K562 (cell line): Measurements from ENCODE around the gene MCM7. TPM values are rescaled to one million over a fixed set of nuclear protein-coding genes. Genes with fewer than 3 reads are reported as not detected.

ENCODE experiments used
- ATAC-seq: fragments of 200-7000 bp; cut with Tn5 transposase; 3 replicates; pipeline ENCODE4 v1.9.1; 2020; ENCODE audit warnings: moderate library complexity
- BruUV-seq: library from RNA; stranded (reverse); fragments of 400-500 nt; replicated peaks from 2 replicates; lab custom pipeline; 2021; lab: Mats Ljungman, UMichigan
- CTCF ChIA-PET: fragments of 300-600 bp; formaldehyde crosslinking; extraction: SDS; loops from one replicate; lab custom pipeline; 2021; ENCODE audit warnings: low intra/inter-chr PET ratio; lab: Yijun Ruan, JAX
- POLR2A ChIA-PET: fragments of 300-600, 350-650 bp; sonication (Branson Sonifier 250); formaldehyde crosslinking; extraction: SDS; loops from one replicate; lab custom pipeline; 2021; ENCODE audit warnings: antibody characterized with exemption, inconsistent platforms; lab: Yijun Ruan, JAX
- DNase-seq, 4 experiments: peaks; one replicate each; pipeline versions ENCODE4 v3.0.0 to v3.0.0-alpha.2; 2011 to 2018; ENCODE audit warnings: low spot score in 3 of 4, mixed read lengths in 3 of 4; ENCODE audit errors: extremely low read depth in 1 of 4
- FAIRE-seq: peaks from 2 replicates; lab custom pipeline; 2011; peaks lifted over from hg19 to GRCh38; lab: Jason Lieb, UNC
- H2AFZ ChIP-seq: 2 replicates; pipeline ENCODE4 v1.6.0; 2011; ENCODE audit warnings: low read depth, low read length, control low read depth, inconsistent platforms
- H3K27ac ChIP-seq: fragments of 200-600 bp; 3 replicates; pipeline ENCODE4 v1.8.0; 2011; ENCODE audit warnings: low read depth, mild to moderate bottlenecking, control low read depth, inconsistent platforms, low read length, moderate library complexity, mixed read lengths; ENCODE audit errors: extremely low read depth
- H3K27me3 ChIP-seq, 2 experiments: fragments of 300-600 bp in 1 of 2; 2 replicates in 1 of 2; 3 replicates in 1 of 2; pipeline versions ENCODE4 v1.6.0 to v1.8.0; 2011; ENCODE audit warnings: inconsistent platforms in 2 of 2, low read length in 2 of 2, mild to moderate bottlenecking in 1 of 2, mixed read lengths in 1 of 2, moderate library complexity in 1 of 2; ENCODE audit not compliant: control insufficient read depth in 2 of 2, insufficient read depth in 2 of 2
- H3K36me3 ChIP-seq: fragments of 300-600 bp; 3 replicates; pipeline ENCODE4 v1.8.0; 2011; ENCODE audit warnings: mild to moderate bottlenecking, low read length, inconsistent platforms; ENCODE audit not compliant: control insufficient read depth, insufficient read depth
- H3K4me1 ChIP-seq, 2 experiments: fragments of 200-600 bp in 1 of 2; replicated peaks in 1 of 2; 2 replicates in 1 of 2; 3 replicates in 1 of 2; pipeline versions ENCODE4 v1.5.1 to v1.8.0; 2011; ENCODE audit warnings: inconsistent platforms in 2 of 2, low read length in 2 of 2, mild to moderate bottlenecking in 1 of 2, mixed read lengths in 1 of 2, moderate library complexity in 1 of 2; ENCODE audit not compliant: control insufficient read depth in 2 of 2, insufficient read depth in 2 of 2
- H3K4me2 ChIP-seq: 2 replicates; pipeline ENCODE4 v1.6.1; 2011; ENCODE audit warnings: low read length, control low read depth, inconsistent platforms, mixed read lengths; ENCODE audit not compliant: insufficient read depth
- H3K4me3 ChIP-seq: fragments of 200-600 bp; sonication (generic), shearing (Covaris generic); 2 replicates; pipeline ENCODE4 v1.5.1; 2016; ENCODE audit warnings: control low read depth, inconsistent platforms
- H3K79me2 ChIP-seq: fragments of 200-600 bp; 3 replicates; pipeline ENCODE4 v1.8.0; 2011; ENCODE audit warnings: low read length, inconsistent platforms; ENCODE audit not compliant: control insufficient read depth, insufficient read depth
- H3K9ac ChIP-seq, 2 experiments: 2 replicates each; pipeline versions ENCODE4 v1.6.0 to v1.6.1; 2011; ENCODE audit warnings: low read depth in 2 of 2, low read length in 2 of 2, control low read depth in 1 of 2, inconsistent platforms in 1 of 2, mild to moderate bottlenecking in 1 of 2, mixed read lengths in 1 of 2; ENCODE audit not compliant: insufficient read depth in 1 of 2
- H3K9me1 ChIP-seq: one replicate; pipeline ENCODE4 v1.6.0; 2011; ENCODE audit warnings: inconsistent platforms, mild to moderate bottlenecking, low read length, moderate library complexity; ENCODE audit not compliant: control insufficient read depth, insufficient read depth
- H3K9me3 ChIP-seq: replicated peaks from 2 replicates; pipeline ENCODE4 v1.5.1; 2011; ENCODE audit warnings: low read depth, low read length, inconsistent platforms; ENCODE audit not compliant: control insufficient read depth, insufficient read depth
- H4K20me1 ChIP-seq: replicated peaks from 2 replicates; pipeline ENCODE4 v1.6.1; 2011; ENCODE audit warnings: low read length, inconsistent platforms, mixed read lengths; ENCODE audit not compliant: control insufficient read depth, insufficient read depth
- ARID2 ChIP-seq: fragments of 450-650 bp; IDR thresholded peaks from 2 replicates; pipeline ENCODE4 v1.6.1; 2017; ENCODE audit warnings: antibody characterized with exemption, mild to moderate bottlenecking
- GABPB2 ChIP-seq: fragments of 250-450 bp; sonication (Bioruptor Pico); conservative IDR thresholded peaks from 2 replicates; pipeline ENCODE4 v1.5.1; 2021; ENCODE audit warnings: mild to moderate bottlenecking
- HOXB6 ChIP-seq: fragments of 250-450 bp; sonication (Bioruptor Pico); IDR thresholded peaks from 2 replicates; pipeline ENCODE4 v1.5.1; 2022; ENCODE audit warnings: mild to moderate bottlenecking, borderline replicate concordance
- ID3 ChIP-seq, 2 experiments: fragments of 250-450 bp in 1 of 2; fragments of 450-650 bp in 1 of 2; sonication (Bioruptor Pico) in 1 of 2; IDR thresholded peaks; 2 replicates each; pipeline versions ENCODE4 v1.6.1 to v1.8.0; 2016 to 2021; ENCODE audit warnings: mild to moderate bottlenecking in 2 of 2, moderate library complexity in 2 of 2, missing compliant biosample characterization in 1 of 2, missing genetic modification characterization in 1 of 2
- JUND ChIP-seq, 2 experiments: IDR thresholded peaks; 2 replicates in 1 of 2; 3 replicates in 1 of 2; pipeline ENCODE4 v1.6.1; 2011; ENCODE audit warnings: borderline replicate concordance in 2 of 2, low read depth in 2 of 2, low read length in 2 of 2, improper control_type of control experiment in 1 of 2, missing biosample characterization in 1 of 2, missing genetic modification characterization in 1 of 2, missing genetic modification reagents in 1 of 2
- MYNN ChIP-seq, 2 experiments: sonication (generic); formaldehyde crosslinking in 1 of 2; IDR thresholded peaks; 2 replicates each; pipeline versions ENCODE4 v1.5.0 to v1.6.1; 2016 to 2020; ENCODE audit warnings: antibody characterized with exemption in 1 of 2, missing genetic modification reagents in 1 of 2
- NR3C1 ChIP-seq: sonication (generic); formaldehyde crosslinking; IDR thresholded peaks from 2 replicates; pipeline ENCODE4 v1.8.1; 2022; ENCODE audit warnings: missing genetic modification reagents
- PHF8 ChIP-seq: fragments of 200-600 bp; sonication (generic); IDR thresholded peaks from 2 replicates; pipeline ENCODE4 v1.6.1; 2012; ENCODE audit warnings: mixed run types, mild to moderate bottlenecking, inconsistent platforms, low read length, moderate library complexity, borderline replicate concordance
- TAF15 ChIP-seq: fragments of 200-400 bp; formaldehyde crosslinking; IDR thresholded peaks from 2 replicates; pipeline ENCODE4 v1.6.1; 2017; ENCODE audit warnings: mild to moderate bottlenecking, low read depth, low read length, moderate library complexity
- ZBTB12 ChIP-seq: fragments of 250-450 bp; sonication (Bioruptor Pico); IDR thresholded peaks from 2 replicates; pipeline ENCODE4 v1.4.0; 2020
- ZNF121 ChIP-seq: sonication (generic); formaldehyde crosslinking; conservative IDR thresholded peaks from 2 replicates; pipeline ENCODE4 v1.8.0; 2022; ENCODE audit warnings: missing genetic modification reagents
- ZNF3 ChIP-seq: fragments of 250-450 bp; sonication (Bioruptor Pico); IDR thresholded peaks from 2 replicates; pipeline ENCODE4 v1.5.0; 2021; ENCODE audit warnings: mild to moderate bottlenecking, moderate library complexity
- ZNF444 ChIP-seq: fragments of 250-450 bp; sonication (Bioruptor Pico); IDR thresholded peaks from 2 replicates; pipeline ENCODE4 v1.4.0; 2020; ENCODE audit warnings: mild to moderate bottlenecking, moderate library complexity
- ZNF584 ChIP-seq: fragments of 200-800 bp; sonication (Bioruptor generic); IDR thresholded peaks from 2 replicates; pipeline ENCODE4 v1.6.1; 2016; ENCODE audit warnings: low read depth, mild to moderate bottlenecking, missing genetic modification characterization, missing compliant biosample characterization
- ZNF586 ChIP-seq: fragments of 450-650 bp; formaldehyde crosslinking; conservative IDR thresholded peaks from 2 replicates; pipeline ENCODE4 v1.4.0; 2020; ENCODE audit warnings: mild to moderate bottlenecking, moderate library complexity
- WGBS: fragments of 100-300 bp; shearing (Covaris generic); methylation state at CpG from one replicate; pipeline ENCODE4 v1.1.6; 2016; ENCODE audit warnings: low coverage, mixed read lengths; ENCODE audit not compliant: insufficient coverage; ENCODE audit errors: missing lambda C conversion rate; 5-methylcytosine and 5-hydroxymethylcytosine counted together
- in situ Hi-C: fragments of 300-500 bp; cut with MboI; formaldehyde crosslinking; loops from 4 replicates; pipeline ENCODE4 v1.15.0; 2018; ENCODE audit warnings: inconsistent platforms, mixed read lengths
- intact Hi-C: fragments of 100-400 bp; cut with micrococcal nuclease; formaldehyde crosslinking; loops from 2 replicates; pipeline ENCODE4 v1.14.2; 2022
- polyA plus RNA-seq, 8 experiments: library from polyadenylated mRNA; depleted of rRNA in 4 of 8; stranded (reverse) in 5 of 8; unstranded in 3 of 8; fragments of >200 nt; fragmentation: Nextera tagmentation in 2 of 8; fragmentation: Illumina TruSeq in 1 of 8; extraction: Ambion mirVana in 2 of 8; extraction: Trizol in 1 of 8; gene quantifications; 2 replicates each; pipeline versions ENCODE4 v1.2.1 to v1.2.3, GENCODE V29; 2011 to 2014; ENCODE audit warnings: inconsistent platforms in 1 of 8, missing spikeins in 1 of 8
- total RNA-seq, 7 experiments: library from RNA; depleted of rRNA in 6 of 7; stranded (reverse); fragments of >200 nt in 6 of 7; fragmentation: Illumina TruSeq in 2 of 7; extraction: Trizol in 2 of 7; gene quantifications; 2 replicates each; pipeline versions ENCODE4 v1.2.1 to v1.2.3, GENCODE V29; 2011 to 2021; ENCODE audit warnings: low replicate concordance in 1 of 7
- TF ChIP-seq, protein P1 (sequence below), 2 experiments: fragments of 450-650 bp in 1 of 2; sonication (generic) in 1 of 2; formaldehyde crosslinking in 1 of 2; IDR thresholded peaks in 1 of 2; conservative IDR thresholded peaks in 1 of 2; 2 replicates each; pipeline versions ENCODE4 v1.6.1 to v1.8.1; 2016 to 2023; ENCODE audit warnings: mild to moderate bottlenecking in 2 of 2, moderate library complexity in 2 of 2, inconsistent platforms in 1 of 2, missing genetic modification reagents in 1 of 2
- TF ChIP-seq, protein P2 (sequence below): fragments of 450-650 bp; IDR thresholded peaks from 2 replicates; pipeline ENCODE4 v1.6.1; 2017; ENCODE audit warnings: antibody characterized with exemption

Gene MCM7
- total and polyA plus RNA-seq, 9 of the 15 experiments (the other 6 are each of a cell fraction or from before 2014, with no cell fraction given), result 329 to 856 (median 437) TPM

DNA sequence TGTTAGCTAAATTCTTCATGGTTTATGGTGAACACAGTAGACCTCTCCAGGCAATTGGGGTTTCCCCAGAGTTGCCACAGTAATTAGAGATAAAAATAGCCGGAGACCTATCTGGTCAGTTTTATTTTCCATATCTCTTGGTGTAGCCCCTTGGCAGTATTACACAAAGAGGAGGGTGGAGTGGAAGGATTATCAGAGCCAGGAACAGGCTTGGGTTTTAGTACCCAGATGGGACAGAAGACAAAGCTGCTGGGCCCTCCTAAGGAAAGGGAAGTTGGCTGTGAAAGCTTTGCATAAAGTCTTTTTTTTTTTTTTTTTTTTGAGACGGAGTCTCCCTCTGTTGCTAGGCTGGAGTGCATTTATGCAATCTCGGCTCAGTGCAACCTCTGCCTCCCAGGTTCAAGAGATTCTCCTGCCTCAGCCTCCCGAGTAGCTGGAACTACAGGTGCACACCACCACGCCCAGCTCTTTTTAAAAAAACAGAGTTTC is 41.9 kb downstream of the MCM7 start:
- no peak overlapping the region for H3K4me3 ChIP-seq
- in situ Hi-C loops, result no loop called here
- H4K20me1 ChIP-seq, result no peaks in the 10 kb centered on the region
- H2AFZ ChIP-seq, result no peak overlapping the region
- no peak overlapping the region for H3K4me2 ChIP-seq
- WGBS, result 78% methylated on average over 4 of the region's 5 CpGs
- peaks cover 5 to 10% of the 10 kb centered on the region in 2 experiments; a peak in 3 of 5 replicates for H3K4me1 ChIP-seq
- POLR2A ChIA-PET, result interaction anchor here (0.7 to 1.9 kb wide), 3 partner anchors 10 to 73 kb away, joined by 3 to 8 read pairs (median 4); partner anchors contain the start of gene ZSCAN21
- H3K27me3 ChIP-seq, result no peaks in the 10 kb centered on the region
- no peaks in the 10 kb centered on the region for H3K9me1 ChIP-seq
- CTCF ChIA-PET, result interaction anchor here (0.6 kb wide), 1 partner anchor 23 kb away, joined by 3 read pairs; no protein-coding TSS in a partner anchor
- DNase-seq (no peak), FAIRE-seq (no peak), ATAC-seq (no peak)
- H3K9ac ChIP-seq, result no peak overlapping the region
- BruUV-seq, result no TSS peak
- H3K79me2 ChIP-seq, result no peaks in the 10 kb centered on the region
- no peaks in the 10 kb centered on the region for H3K9me3 ChIP-seq
- intact Hi-C loops, result no loop called here
- no peak overlapping the region for H3K27ac ChIP-seq
- peaks cover 56% of the 10 kb centered on the region for H3K36me3 ChIP-seq
- TF ChIP-seq ZNF586 (CRISPR knock-in tag) (no peak), TAF15 (no peak), JUND (IDR thresholded peaks at IDR 0.05; ENCODE audit: borderline replicate concordance, low read depth, low read length) (no peak), JUND (tag; IDR thresholded peaks at IDR 0.05; ENCODE audit: borderline replicate concordance, low read depth, low read length) (no peak), HOXB6 (no peak), GABPB2 (CRISPR knock-in tag) (no peak), ZNF121 (CRISPR knock-in tag) (no peak), ZBTB12 (CRISPR knock-in tag) (no peak), MYNN (IDR thresholded peaks at IDR 0.05) (no peak), MYNN (CRISPR knock-in tag; IDR thresholded peaks at IDR 0.05) (no peak), NR3C1 (CRISPR knock-in tag) (no peak), ZNF3 (CRISPR knock-in tag) (no peak), ZNF584 (CRISPR knock-in tag) (no peak), ID3 (CRISPR knock-in tag; IDR thresholded peaks at IDR 0.05) (no peak), ID3 (tag; IDR thresholded peaks at IDR 0.05) (no peak), PHF8 (no peak), ARID2 (no peak), ZNF444 (no peak)
- TF ChIP-seq, protein P1, sequence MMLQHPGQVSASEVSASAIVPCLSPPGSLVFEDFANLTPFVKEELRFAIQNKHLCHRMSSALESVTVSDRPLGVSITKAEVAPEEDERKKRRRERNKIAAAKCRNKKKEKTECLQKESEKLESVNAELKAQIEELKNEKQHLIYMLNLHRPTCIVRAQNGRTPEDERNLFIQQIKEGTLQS (IDR thresholded peaks at IDR 0.05), result no peak
- TF ChIP-seq, protein P1 (CRISPR knock-in tag; conservative IDR thresholded peaks at IDR 0.05), result no peak
- TF ChIP-seq, protein P2, sequence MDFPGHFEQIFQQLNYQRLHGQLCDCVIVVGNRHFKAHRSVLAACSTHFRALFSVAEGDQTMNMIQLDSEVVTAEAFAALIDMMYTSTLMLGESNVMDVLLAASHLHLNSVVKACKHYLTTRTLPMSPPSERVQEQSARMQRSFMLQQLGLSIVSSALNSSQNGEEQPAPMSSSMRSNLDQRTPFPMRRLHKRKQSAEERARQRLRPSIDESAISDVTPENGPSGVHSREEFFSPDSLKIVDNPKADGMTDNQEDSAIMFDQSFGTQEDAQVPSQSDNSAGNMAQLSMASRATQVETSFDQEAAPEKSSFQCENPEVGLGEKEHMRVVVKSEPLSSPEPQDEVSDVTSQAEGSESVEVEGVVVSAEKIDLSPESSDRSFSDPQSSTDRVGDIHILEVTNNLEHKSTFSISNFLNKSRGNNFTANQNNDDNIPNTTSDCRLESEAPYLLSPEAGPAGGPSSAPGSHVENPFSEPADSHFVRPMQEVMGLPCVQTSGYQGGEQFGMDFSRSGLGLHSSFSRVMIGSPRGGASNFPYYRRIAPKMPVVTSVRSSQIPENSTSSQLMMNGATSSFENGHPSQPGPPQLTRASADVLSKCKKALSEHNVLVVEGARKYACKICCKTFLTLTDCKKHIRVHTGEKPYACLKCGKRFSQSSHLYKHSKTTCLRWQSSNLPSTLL, result no peak
